Adrenal gland (tissue), 5 donors: ENCODE results near the gene PGC.

ENCODE experiments used
- POLR2A ChIP-seq, 2 donors: fragments of 450-650 bp; IDR thresholded peaks; one replicate each; pipeline ENCODE4 v1.6.1; 2017; ENCODE audit warnings: antibody characterized with exemption in 2 of 2, mild to moderate bottlenecking in 2 of 2, moderate library complexity in 1 of 2
- TF ChIP-seq, protein P1 (sequence below), 6 experiments: fragments of 450-650 bp in 4 of 6; fragments of 200-600 bp in 2 of 6; sonication (generic) in 1 of 6; IDR thresholded peaks; 1 replicate in 5 of 6; 2 replicates in 1 of 6; pipeline versions ENCODE4 v1.5.1 to v1.8.0; 2016 to 2021; ENCODE audit warnings: antibody characterized with exemption in 6 of 6, mild to moderate bottlenecking in 2 of 6, moderate library complexity in 1 of 6
- donor health status: DM: no; HTN: no; CAD: no.

DNA sequence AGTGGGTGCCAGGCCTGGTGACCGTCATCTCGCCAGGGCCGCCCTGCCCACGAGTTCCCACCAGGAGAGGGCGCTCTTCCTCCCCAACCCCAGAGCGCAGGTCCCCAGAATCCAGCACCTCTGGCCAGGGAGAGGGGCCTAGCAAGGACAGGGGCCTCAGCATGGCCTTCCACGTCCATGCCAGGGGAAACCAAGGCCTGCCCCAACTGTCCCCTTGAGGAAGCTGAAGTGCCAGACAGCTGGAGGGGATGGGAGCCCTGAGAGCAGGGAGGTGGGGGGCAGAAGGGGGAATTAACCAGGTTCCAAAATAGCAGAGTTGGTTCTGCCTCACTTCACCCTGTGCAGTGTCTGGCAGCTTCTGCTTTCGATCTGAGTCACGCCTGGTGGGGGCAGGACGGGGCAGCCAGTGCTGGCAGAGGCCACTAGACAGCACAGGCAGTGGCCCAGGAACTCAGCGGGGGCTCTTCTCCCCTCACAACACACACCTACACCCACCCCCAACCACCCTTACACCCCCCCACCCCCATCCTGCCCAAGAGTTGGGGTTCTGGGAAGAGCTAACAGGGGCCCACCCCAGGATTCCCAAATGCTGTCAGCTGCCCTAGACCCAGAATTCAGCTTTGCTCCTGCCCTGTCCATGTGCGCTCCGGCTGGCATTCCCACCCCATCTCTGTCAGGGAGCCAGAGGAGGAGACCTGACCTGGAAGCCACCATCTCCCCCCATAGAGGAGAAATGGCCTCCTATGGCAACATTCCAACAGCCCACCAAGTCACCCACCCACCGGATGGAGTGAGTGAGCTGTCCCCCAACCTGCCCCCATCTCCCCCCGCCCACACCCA, 41.0 kb downstream of the PGC start:
- TF ChIP-seq, protein P1, sequence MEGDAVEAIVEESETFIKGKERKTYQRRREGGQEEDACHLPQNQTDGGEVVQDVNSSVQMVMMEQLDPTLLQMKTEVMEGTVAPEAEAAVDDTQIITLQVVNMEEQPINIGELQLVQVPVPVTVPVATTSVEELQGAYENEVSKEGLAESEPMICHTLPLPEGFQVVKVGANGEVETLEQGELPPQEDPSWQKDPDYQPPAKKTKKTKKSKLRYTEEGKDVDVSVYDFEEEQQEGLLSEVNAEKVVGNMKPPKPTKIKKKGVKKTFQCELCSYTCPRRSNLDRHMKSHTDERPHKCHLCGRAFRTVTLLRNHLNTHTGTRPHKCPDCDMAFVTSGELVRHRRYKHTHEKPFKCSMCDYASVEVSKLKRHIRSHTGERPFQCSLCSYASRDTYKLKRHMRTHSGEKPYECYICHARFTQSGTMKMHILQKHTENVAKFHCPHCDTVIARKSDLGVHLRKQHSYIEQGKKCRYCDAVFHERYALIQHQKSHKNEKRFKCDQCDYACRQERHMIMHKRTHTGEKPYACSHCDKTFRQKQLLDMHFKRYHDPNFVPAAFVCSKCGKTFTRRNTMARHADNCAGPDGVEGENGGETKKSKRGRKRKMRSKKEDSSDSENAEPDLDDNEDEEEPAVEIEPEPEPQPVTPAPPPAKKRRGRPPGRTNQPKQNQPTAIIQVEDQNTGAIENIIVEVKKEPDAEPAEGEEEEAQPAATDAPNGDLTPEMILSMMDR (IDR thresholded peaks at IDR 0.05) = peak; percentile 75 to 90 (median 87)
- TF ChIP-seq POLR2A (IDR thresholded peaks at IDR 0.05) = peak in 1 of 2 donors; percentile 45
